SU-DHL-6 (cell line): ENCODE results near the gene ITSN2.

Source experiments
- H2AFZ ChIP-seq: fragments of 200-600 bp; sonication (generic); 2 replicates; pipeline ENCODE4 v1.6.1; 2014; ENCODE audit warnings: low read depth, mild to moderate bottlenecking, moderate library complexity, mixed read lengths, antibody characterized with exemption, low read length; ENCODE audit not compliant: severe bottlenecking
- H3F3A ChIP-seq: fragments of 200-600 bp; shearing (Covaris generic); 2 replicates; pipeline ENCODE4 v1.6.0; 2016; ENCODE audit warnings: antibody characterized with exemption, mild to moderate bottlenecking; ENCODE audit not compliant: insufficient read depth
- H3K27ac ChIP-seq: fragments of 200-600 bp; sonication (generic); 2 replicates; pipeline ENCODE4 v1.5.1; 2016; ENCODE audit warnings: low read depth, mild to moderate bottlenecking, low read length, moderate library complexity, mixed read lengths
- H3K27me3 ChIP-seq: fragments of 200-600 bp; sonication (generic), shearing (Covaris generic); 2 replicates; pipeline ENCODE4 v1.6.0; 2014; ENCODE audit warnings: mild to moderate bottlenecking, low read length
- H3K36me3 ChIP-seq: fragments of 200-600 bp; sonication (generic); 2 replicates; pipeline ENCODE4 v1.6.1; 2014; ENCODE audit warnings: mild to moderate bottlenecking, low read length, mixed read lengths
- H3K4me2 ChIP-seq: fragments of 300-600, 200-600 bp; shearing (Covaris generic), sonication (generic); 2 replicates; pipeline ENCODE4 v1.6.0; 2014; ENCODE audit warnings: low read length, low read depth, mild to moderate bottlenecking; ENCODE audit not compliant: poor library complexity, severe bottlenecking
- H3K4me3 ChIP-seq: fragments of 200-600 bp; sonication (generic); 2 replicates; pipeline ENCODE4 v1.5.1; 2014; ENCODE audit warnings: antibody characterized with exemption, low read length, mild to moderate bottlenecking, mixed read lengths; ENCODE audit not compliant: insufficient read depth, poor library complexity, severe bottlenecking
- H3K79me2 ChIP-seq: fragments of 200-600 bp; sonication (generic); 2 replicates; pipeline ENCODE4 v1.6.1; 2014; ENCODE audit warnings: mild to moderate bottlenecking, low read length, moderate library complexity; ENCODE audit not compliant: insufficient read depth
- H3K9ac ChIP-seq: fragments of 200-600 bp; sonication (generic); 2 replicates; pipeline ENCODE4 v1.7.0; 2014; ENCODE audit warnings: mild to moderate bottlenecking, low read length
- H3K9me2 ChIP-seq: fragments of 200-600 bp; sonication (generic); replicated peaks from 2 replicates; pipeline ENCODE4 v1.6.1; 2014; ENCODE audit warnings: low read length; ENCODE audit not compliant: insufficient read depth
- H3K9me3 ChIP-seq: fragments of 200-600 bp; sonication (generic); 2 replicates; pipeline ENCODE4 v1.6.1; 2014; ENCODE audit warnings: low read length, mixed read lengths; ENCODE audit not compliant: insufficient read depth
- H4K20me1 ChIP-seq: fragments of 200-600 bp; sonication (generic); 2 replicates; pipeline ENCODE4 v1.6.1; 2014; ENCODE audit warnings: low read depth, mild to moderate bottlenecking, antibody characterized with exemption, low read length, moderate library complexity, mixed read lengths
- EZH2phosphoT487 ChIP-seq: fragments of 200-600 bp; sonication (generic), shearing (Covaris generic); conservative IDR thresholded peaks from 2 replicates; pipeline ENCODE4 v1.6.1; 2018; ENCODE audit warnings: mild to moderate bottlenecking, antibody characterized with exemption, low read length, moderate library complexity, mixed read lengths
- TF ChIP-seq, protein P1 (sequence below): fragments of 200-600 bp; sonication (generic); IDR thresholded peaks from one replicate; pipeline ENCODE4 v1.5.1; 2017; ENCODE audit warnings: antibody characterized with exemption, mild to moderate bottlenecking, low read length, moderate library complexity; ENCODE audit not compliant: insufficient read depth, poor library complexity, severe bottlenecking

Gene ITSN2

DNA sequence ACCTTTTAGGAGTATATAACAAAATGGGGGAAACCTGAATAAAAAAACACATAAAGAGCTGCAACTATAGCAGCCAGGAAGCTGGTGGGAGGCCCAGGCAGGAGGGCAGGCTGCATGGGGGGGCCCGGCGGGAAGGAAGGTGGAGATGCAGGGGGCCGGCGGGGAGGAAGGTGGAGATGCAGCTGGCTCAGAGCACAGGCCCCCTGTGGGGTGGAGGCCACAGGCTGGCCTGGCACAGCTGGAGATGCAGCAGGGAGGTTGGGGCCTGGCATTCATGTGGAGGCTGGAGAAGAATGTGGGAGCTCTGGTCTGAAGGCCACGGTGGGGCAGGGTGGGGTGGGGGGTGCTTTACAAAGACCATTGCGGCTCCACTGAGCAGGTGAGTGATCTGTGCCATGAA lies 154.1 kb downstream of the ITSN2 start:
- H3K79me2 ChIP-seq, result no peaks in the 10 kb centered on the region
- H3K9me2 ChIP-seq, result no peaks in the 10 kb centered on the region
- H2AFZ ChIP-seq, result no peak overlapping the region
- no peaks in the 10 kb centered on the region for H3K9me3 ChIP-seq
- no peaks in the 10 kb centered on the region for H4K20me1 ChIP-seq
- no peak overlapping the region for H3K4me3 ChIP-seq
- no peaks in the 10 kb centered on the region for H3K36me3 ChIP-seq
- no peak overlapping the region for H3K27ac ChIP-seq
- no peaks in the 10 kb centered on the region for H3K27me3 ChIP-seq
- no peak for TF ChIP-seq EZH2phosphoT487
- TF ChIP-seq, protein P1, sequence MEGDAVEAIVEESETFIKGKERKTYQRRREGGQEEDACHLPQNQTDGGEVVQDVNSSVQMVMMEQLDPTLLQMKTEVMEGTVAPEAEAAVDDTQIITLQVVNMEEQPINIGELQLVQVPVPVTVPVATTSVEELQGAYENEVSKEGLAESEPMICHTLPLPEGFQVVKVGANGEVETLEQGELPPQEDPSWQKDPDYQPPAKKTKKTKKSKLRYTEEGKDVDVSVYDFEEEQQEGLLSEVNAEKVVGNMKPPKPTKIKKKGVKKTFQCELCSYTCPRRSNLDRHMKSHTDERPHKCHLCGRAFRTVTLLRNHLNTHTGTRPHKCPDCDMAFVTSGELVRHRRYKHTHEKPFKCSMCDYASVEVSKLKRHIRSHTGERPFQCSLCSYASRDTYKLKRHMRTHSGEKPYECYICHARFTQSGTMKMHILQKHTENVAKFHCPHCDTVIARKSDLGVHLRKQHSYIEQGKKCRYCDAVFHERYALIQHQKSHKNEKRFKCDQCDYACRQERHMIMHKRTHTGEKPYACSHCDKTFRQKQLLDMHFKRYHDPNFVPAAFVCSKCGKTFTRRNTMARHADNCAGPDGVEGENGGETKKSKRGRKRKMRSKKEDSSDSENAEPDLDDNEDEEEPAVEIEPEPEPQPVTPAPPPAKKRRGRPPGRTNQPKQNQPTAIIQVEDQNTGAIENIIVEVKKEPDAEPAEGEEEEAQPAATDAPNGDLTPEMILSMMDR, result no peak
- H3F3A ChIP-seq, result no peaks in the 10 kb centered on the region
- no peak overlapping the region for H3K4me2 ChIP-seq
- H3K9ac ChIP-seq, result no peak overlapping the region

DNA sequence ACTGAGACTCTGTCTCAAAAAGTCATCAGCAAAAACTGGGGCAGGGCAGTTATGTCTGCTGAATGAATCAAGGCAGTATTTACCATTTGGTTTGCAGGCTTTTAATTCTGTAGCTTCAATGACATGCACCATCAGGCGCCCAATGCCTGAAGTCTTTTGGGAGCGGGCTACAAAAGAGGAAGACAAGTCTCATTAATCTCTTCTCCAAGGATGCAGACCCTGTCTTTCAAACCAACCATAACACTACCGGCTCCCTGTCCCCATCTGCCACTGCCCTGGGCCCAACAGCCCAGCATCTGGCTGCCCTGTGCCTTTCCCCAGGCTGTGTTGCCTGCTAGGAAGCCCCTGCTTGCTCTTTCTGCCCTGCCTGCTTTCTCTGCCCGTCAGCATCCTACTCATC lies 155.2 kb downstream of the ITSN2 start:
- Histone ChIP-seq H3K4me2 (no peak overlapping the region), H4K20me1 (no peaks in the 10 kb centered on the region), H2AFZ (no peak overlapping the region), H3K27ac (no peak overlapping the region), H3F3A (no peaks in the 10 kb centered on the region), H3K9me2 (no peaks in the 10 kb centered on the region), H3K9me3 (no peaks in the 10 kb centered on the region), H3K36me3 (no peaks in the 10 kb centered on the region), H3K27me3 (no peaks in the 10 kb centered on the region), H3K79me2 (no peaks in the 10 kb centered on the region), H3K9ac (no peak overlapping the region), H3K4me3 (no peak overlapping the region)
- TF ChIP-seq EZH2phosphoT487, result no peak
- TF ChIP-seq, protein P1, result no peak

DNA sequence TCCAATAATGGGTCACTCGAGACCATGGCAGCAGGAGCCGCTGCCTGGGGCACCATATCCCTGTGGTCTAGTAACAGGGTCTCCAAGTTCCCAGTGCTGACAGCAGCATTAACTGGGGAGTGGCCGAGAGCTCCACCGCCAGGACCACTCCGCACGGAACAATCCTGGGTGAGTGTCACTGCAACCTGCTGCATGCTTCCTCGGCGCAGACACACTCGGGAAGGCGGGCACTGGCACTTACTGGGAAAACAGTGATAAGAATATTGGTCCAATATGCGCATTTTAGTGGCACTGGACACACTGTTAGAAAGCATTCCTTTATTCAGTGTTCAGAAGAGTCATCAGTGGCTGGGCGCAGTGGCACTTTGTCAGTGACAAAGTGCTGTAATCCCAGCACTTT lies 155.8 kb downstream of the ITSN2 start:
- no peak overlapping the region for H3K4me3 ChIP-seq
- no peak overlapping the region for H2AFZ ChIP-seq
- no peak for TF ChIP-seq EZH2phosphoT487
- TF ChIP-seq, protein P1, result no peak
- H3K79me2 ChIP-seq, result no peaks in the 10 kb centered on the region
- H3K9me3 ChIP-seq, result no peaks in the 10 kb centered on the region
- H3K9ac ChIP-seq, result no peak overlapping the region
- no peak overlapping the region for H3K27ac ChIP-seq
- H4K20me1 ChIP-seq, result no peaks in the 10 kb centered on the region
- H3K9me2 ChIP-seq, result no peaks in the 10 kb centered on the region
- no peaks in the 10 kb centered on the region for H3K27me3 ChIP-seq
- no peak overlapping the region for H3K4me2 ChIP-seq
- no peaks in the 10 kb centered on the region for H3K36me3 ChIP-seq
- H3F3A ChIP-seq, result no peaks in the 10 kb centered on the region

DNA sequence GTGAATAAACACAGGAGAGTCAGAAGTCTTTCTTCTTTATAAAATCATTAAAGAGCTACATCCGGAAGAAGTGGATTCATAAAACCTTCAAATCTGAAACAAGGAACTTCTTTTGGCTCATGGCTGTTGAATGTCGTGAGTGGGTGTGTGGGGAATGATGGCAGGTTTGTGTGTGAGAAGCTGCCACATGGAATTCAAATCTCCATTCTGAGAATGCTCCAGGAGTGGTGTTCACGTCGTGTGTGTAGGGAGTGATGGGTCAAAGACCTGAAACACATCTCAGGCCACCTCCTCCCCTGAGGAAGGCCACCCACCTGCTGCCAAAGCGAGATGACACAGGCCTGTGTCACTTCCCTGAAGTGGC lies 156.6 kb downstream of the ITSN2 start:
- Histone ChIP-seq H3K79me2 (no peaks in the 10 kb centered on the region), H3K36me3 (no peaks in the 10 kb centered on the region), H2AFZ (no peak overlapping the region), H3K9ac (no peak overlapping the region), H3K9me3 (no peaks in the 10 kb centered on the region), H4K20me1 (no peaks in the 10 kb centered on the region), H3K27me3 (no peaks in the 10 kb centered on the region), H3K9me2 (no peaks in the 10 kb centered on the region), H3K27ac (no peak overlapping the region), H3K4me2 (no peak overlapping the region), H3F3A (no peaks in the 10 kb centered on the region), H3K4me3 (no peak overlapping the region)
- TF ChIP-seq, protein P1, result no peak
- TF ChIP-seq EZH2phosphoT487, result no peak
